ENCODE data around the gene IZUMO4.

IZUMO4 gene

DNA sequence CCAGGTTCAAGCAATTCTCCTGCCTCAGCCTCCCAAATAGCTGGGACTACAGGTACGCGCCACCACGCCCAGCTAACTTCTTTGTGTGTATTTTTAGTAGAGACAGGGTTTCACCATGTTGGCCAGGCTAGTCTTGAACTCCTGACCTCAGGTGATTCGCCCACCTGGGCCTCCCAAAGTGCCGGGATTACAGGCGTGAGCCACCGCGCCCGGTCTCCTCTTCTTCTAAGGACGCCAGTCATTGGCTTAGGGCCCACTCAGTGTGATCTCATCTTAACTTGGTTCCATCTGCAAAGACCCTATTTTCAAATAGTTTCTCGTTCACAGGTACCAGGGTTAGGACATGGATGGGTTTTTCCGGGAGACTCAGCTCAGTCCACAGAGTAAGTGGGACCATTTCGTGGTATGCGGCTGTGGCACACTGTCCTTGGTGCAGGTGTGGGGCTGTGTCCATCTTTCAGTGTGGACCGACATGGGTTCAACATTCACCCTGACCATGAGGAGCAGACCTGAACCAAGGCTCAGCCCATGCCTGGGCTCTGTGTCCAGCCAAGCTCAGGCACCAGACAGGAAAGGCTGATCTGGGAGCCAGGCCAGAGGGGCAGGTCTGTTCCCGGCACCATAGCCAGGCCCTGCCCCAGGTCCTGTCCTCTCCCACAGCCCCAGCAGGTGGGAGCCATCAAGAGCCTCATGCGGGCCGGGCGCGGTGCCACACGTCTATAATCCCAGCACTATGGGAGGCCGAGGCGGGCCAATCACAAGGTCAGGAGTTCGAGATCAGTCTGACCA is 42.9 kb upstream of the IZUMO4 start:
- no peaks in the 10 kb centered on the region for H3K27me3 Mint-ChIP-seq
- no peaks in the 10 kb centered on the region for H3K9me3 Mint-ChIP-seq
- peak overlapping the region; percentile 92 for H3K27ac Mint-ChIP-seq (ENCODE audit: low read depth)
- H3K4me1 Mint-ChIP-seq = peaks cover 37% of the 10 kb centered on the region
- no peak overlapping the region for H3K4me3 Mint-ChIP-seq
- ATAC-seq (replicated peaks; ENCODE audit: extremely low read depth, poor library complexity, severe bottlenecking) = no peak
- DNase-seq (ENCODE audit: low spot score in 2 of 2) = no peak
- peaks cover 27% of the 10 kb centered on the region for H3K36me3 Mint-ChIP-seq (ENCODE audit: insufficient read depth)

DNA sequence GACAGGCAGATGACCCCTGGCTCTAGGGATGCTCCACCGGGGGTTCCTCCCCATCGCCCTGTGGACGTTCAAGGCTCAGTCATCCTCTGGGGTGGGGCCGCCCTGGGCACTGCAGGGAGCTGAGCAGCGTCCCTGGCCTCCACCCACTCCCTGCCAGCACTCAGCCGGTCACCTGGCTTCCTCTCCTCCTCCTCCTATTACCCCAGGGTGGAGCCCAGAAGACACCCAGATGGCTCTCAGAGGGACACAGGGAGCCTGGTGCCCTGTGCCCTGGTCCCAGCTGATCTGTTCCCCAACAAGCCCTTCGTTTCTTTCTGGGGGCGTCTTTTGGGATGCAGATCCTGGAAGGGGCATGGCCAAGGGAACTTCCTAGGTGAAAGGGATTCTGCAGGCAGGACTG is 42.0 kb upstream of the IZUMO4 start:
- Mint-ChIP-seq H3K9me3 (no peaks in the 10 kb centered on the region), H3K36me3 (ENCODE audit: insufficient read depth) (peaks cover 20% of the 10 kb centered on the region), H3K27ac (ENCODE audit: low read depth) (peak overlapping the region; percentile 78), H3K27me3 (no peaks in the 10 kb centered on the region), H3K4me1 (peaks cover 35% of the 10 kb centered on the region), H3K4me3 (no peak overlapping the region)
- DNase-seq (ENCODE audit: low spot score in 2 of 2) (no peak), ATAC-seq (replicated peaks; ENCODE audit: extremely low read depth, poor library complexity, severe bottlenecking) (no peak)

DNA sequence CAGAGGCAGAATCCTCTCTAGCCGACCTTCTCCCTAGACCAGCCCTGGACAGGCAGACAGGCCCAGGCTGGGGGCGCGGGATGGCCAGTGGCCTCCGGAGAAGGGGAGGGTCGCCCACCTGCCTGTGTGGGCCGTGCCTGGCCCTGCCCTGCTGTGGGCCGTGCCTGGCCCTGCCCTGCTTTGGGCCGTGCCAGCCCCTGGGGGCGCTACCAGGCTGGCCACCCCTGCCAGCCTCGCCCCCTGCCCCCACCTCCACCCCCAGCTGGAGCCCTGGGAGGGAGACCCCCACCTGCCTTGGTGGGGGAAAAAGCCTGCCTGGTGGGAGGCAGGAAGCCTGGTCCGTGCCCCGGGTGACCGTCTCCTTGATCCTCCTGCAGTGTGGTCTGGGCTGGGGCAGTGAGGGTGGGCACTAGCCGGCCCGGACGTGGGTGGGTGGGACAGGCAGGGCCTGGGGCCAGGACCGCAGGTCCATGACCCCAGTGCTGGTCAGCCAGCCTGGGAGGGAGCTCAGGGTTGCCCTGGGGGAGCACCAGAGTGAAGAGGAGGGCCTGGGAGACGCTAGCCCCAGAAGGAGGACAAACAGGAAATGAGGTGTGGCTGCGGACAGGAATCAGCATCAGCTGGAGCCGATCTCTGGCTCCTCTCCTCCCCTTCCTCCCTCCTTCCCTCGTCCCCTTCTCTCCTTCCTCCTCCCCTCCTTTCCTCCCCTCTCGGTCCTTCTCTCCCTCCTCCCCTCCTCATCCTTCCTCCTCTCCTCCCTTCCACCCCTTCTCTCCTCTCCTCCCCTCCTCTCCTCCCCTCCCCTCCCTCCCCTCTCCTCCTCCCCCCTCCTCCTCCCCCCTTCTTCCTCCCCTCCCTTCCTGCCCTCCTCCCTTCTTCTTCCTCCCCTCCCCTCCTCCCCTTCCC is 40.5 kb upstream of the IZUMO4 start:
- Mint-ChIP-seq H3K4me3 (peak overlapping the region; percentile 54), H3K9me3 (no peaks in the 10 kb centered on the region)
- DNase-seq (ENCODE audit: low spot score in 2 of 2) = no peak

GRCh38 chr19:2056837-2057192 is 39.9 kb upstream of the IZUMO4 start:
- ATAC-seq (replicated peaks; ENCODE audit: extremely low read depth, poor library complexity, severe bottlenecking) (no peak), DNase-seq (ENCODE audit: low spot score in 2 of 2) (no peak)
- H3K27me3 Mint-ChIP-seq = no peaks in the 10 kb centered on the region
- H3K4me3 Mint-ChIP-seq = peak overlapping the region; percentile 54
- peaks cover 15% of the 10 kb centered on the region for H3K36me3 Mint-ChIP-seq (ENCODE audit: insufficient read depth)
- H3K9me3 Mint-ChIP-seq = no peaks in the 10 kb centered on the region
- H3K4me1 Mint-ChIP-seq = peaks cover 35% of the 10 kb centered on the region
- peak overlapping the region; percentile 80 for H3K27ac Mint-ChIP-seq (ENCODE audit: low read depth)

More for the DNA sequence above, 40.5 kb upstream of the IZUMO4 start:
- Mint-ChIP-seq H3K4me1 (peaks cover 42% of the 10 kb centered on the region), H3K27ac (ENCODE audit: low read depth) (peak overlapping the region; percentile 80), H3K36me3 (ENCODE audit: insufficient read depth) (peaks cover 18% of the 10 kb centered on the region), H3K27me3 (no peaks in the 10 kb centered on the region)
- no peak for ATAC-seq (replicated peaks; ENCODE audit: extremely low read depth, poor library complexity, severe bottlenecking)

DNA sequence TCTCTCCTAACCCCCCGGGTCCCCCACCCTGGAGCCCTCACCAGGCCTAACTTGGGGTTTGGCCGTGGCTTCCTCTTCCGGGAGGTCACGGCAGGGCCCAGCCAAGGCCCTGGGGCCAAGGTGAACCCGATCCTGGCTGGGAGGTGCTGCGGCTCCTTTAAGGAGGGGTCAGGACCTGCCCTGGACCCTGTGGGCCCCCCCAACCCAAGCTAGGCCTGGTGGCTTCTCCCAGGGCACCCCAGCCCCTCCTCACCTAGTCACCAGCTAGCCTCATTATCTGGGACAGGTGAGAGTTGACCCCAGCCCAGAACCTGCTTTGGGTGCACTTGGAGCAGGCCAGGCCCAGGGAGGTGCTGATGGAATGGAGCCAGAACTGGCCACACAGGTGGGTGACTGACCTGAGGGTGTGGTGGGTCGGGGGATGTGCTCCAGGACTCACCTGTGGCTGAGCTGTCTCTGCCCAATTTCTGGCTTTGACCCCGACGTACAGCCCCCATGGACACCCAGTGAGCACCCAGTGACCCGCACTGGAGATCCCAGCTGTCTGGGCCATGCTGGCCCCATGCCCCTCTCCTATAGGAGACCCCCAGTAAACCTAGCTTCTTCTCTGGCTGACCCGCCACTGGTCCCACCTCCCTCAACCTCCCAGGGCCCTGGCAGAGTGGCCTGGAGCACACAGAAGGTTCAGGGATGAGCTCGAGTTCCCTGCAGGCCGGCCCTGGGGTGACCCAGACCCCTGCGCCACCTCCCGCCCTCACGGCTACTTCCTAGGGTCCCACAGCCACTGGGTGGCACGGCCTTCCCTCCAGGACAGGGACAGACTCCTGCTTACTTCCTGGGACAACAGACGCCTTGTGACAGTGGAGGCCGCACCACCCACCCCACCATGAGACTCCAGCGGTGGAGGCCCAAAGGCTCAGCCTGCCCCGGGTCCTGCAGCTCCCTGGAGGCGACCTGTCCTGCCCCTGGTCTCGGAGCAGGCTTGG is 38.9 kb upstream of the IZUMO4 start:
- ATAC-seq (replicated peaks; ENCODE audit: extremely low read depth, poor library complexity, severe bottlenecking) (no peak), DNase-seq (ENCODE audit: low spot score in 2 of 2) (no peak)
- Mint-ChIP-seq H3K27me3 (no peaks in the 10 kb centered on the region), H3K4me1 (peaks cover 34% of the 10 kb centered on the region), H3K27ac (ENCODE audit: low read depth) (peak overlapping the region; percentile 80), H3K36me3 (ENCODE audit: insufficient read depth) (peaks cover 11% of the 10 kb centered on the region), H3K9me3 (no peaks in the 10 kb centered on the region), H3K4me3 (peak overlapping the region; percentile 54)

DNA sequence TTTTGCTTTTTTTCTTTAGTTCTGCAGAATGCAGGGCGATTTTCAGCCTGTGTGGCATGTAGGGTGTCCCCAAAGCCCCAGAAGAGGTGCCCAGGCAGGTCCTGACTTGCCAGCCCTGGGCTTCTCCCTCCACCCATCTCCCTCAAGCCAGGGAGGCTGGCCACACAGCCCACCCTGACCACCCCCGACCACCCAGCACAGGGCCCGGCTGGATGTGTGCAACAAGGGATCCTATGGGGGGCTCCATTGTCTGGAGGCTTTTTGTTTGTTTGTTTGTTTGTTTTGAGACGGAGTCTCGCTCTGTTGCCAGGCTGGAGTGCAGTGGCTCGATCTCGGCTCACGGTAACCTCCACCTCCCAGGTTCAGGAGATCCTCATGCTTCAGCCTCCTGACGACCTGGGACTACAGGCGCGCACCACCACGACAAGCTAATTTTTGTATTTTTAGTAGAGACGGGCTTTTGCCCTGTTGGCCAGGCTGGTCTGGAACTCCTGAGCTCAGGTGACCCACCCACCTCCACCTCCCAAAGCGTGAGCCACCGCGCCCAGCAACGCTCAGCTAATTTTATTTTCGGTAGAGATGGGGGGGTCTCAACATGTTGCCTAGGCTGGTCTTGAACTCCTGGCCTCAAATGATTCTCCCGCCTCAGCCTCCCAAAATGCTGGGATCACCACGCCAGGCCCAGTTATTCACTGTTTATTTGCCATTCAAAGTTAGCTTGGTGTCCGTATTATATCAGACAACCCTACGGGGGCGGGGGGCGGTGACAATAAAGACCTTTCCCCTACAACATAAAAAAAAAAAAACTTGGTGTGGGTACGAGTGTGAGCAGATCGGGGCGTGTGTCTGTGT is 37.9 kb upstream of the IZUMO4 start:
- no peak for ATAC-seq (replicated peaks; ENCODE audit: extremely low read depth, poor library complexity, severe bottlenecking)
- DNase-seq (ENCODE audit: low spot score in 2 of 2) = no peak
- Mint-ChIP-seq H3K27me3 (no peaks in the 10 kb centered on the region), H3K27ac (ENCODE audit: low read depth) (peak overlapping the region; percentile 41), H3K4me3 (peak overlapping the region; percentile 31), H3K9me3 (no peaks in the 10 kb centered on the region), H3K36me3 (ENCODE audit: insufficient read depth) (peaks cover 11% of the 10 kb centered on the region), H3K4me1 (peaks cover 35% of the 10 kb centered on the region)

DNA sequence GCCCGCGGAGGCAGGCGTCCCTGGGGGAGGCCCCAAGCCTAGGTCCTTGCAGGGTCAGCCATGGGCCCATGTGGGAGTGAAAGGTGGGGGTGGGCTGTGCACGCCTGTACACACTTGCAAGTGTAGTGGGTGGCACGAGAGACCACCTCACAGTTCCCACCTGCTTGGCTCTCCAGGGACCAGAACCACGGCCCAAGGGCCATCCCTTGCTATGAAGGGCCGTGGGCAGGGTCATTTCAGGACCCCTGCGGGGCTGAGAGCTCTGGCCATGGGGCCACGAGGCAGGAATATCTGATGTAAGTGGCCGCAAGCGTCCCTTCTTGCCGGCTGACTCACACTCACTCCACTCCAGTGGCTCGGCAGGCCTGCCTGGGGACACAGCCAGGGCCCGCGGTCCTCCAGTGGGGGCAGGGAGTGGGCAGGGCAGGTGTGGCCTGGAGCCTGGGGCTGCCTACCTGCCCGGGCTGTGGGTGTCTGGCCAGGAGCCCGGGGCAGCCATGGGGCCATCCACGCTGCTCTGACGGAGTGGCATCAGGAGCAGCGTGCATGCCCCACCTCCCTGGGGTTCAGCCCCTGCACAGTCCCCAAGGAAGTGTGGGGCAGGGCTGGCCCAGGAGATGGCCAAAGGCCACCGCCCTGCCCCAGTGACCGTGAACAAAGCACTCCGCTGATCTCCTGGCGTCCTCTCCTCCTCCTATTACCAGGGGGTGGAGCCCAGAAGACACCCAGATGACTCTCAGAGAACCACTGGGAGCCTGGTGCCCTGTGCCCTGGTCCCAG is 37.1 kb upstream of the IZUMO4 start:
- no peaks in the 10 kb centered on the region for H3K9me3 Mint-ChIP-seq
- H3K27me3 Mint-ChIP-seq = no peaks in the 10 kb centered on the region
- H3K4me1 Mint-ChIP-seq = peaks cover 35% of the 10 kb centered on the region
- H3K36me3 Mint-ChIP-seq (ENCODE audit: insufficient read depth) = peaks cover 14% of the 10 kb centered on the region
- peak overlapping the region; percentile 98 for H3K27ac Mint-ChIP-seq (ENCODE audit: low read depth)
- H3K4me3 Mint-ChIP-seq = peak overlapping the region; percentile 94
- no peak for ATAC-seq (replicated peaks; ENCODE audit: extremely low read depth, poor library complexity, severe bottlenecking)
- DNase-seq (ENCODE audit: low spot score in 2 of 2) = no peak

GRCh38 chr19:2060884-2061494 is 35.7 kb upstream of the IZUMO4 start:
- no peak for DNase-seq (ENCODE audit: low spot score in 2 of 2)
- H3K4me1 Mint-ChIP-seq = peaks cover 26% of the 10 kb centered on the region
- no peaks in the 10 kb centered on the region for H3K27me3 Mint-ChIP-seq
- peak overlapping the region; percentile 98 for H3K27ac Mint-ChIP-seq (ENCODE audit: low read depth)
- H3K4me3 Mint-ChIP-seq = peak overlapping the region; percentile 94
- ATAC-seq (replicated peaks; ENCODE audit: extremely low read depth, poor library complexity, severe bottlenecking) = peak; percentile 68
- peaks cover 13% of the 10 kb centered on the region for H3K36me3 Mint-ChIP-seq (ENCODE audit: insufficient read depth)
- no peaks in the 10 kb centered on the region for H3K9me3 Mint-ChIP-seq

DNA sequence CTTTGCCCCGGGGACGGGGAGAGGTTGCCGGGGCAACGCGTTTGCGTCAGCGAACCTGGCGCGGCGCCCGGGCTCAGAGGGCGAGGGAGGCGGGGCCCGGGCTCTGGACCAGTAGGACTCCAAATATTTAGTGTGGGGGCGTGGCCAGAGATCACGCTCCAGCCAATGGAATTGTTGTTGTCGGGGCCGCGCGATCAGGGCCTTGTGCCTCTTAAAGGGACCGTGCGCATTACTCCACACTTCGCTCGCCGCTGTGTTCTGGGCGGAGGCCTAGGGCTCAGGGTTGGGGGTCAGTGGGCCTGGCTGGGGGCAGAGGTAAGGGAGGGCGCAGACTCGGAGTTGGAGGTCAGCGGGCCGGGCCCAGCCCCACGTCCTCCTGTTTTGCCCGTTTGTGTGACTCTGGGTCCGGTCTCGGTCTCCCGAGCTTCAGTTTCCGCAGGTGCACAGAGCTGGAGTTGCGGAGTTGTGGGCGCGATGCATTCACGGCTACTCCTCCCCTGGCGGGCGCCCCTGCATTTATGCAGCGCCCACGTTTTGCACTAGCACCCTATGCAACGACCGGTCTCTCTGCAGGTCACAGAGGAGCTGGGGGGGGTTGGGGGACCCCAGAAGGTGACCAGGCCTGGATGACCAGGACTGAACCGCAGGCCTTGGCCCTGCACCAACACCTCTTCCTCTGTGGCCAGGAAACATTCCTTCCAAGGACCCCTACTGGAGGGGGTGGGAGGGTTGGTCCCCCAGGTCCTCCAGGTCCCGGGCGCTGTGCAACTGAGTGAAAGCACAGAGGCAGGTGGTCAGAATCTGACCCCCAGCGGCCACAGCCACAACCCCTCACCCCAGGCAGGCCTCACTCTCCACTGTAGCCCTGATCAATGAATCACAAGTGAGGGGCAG is 35.0 kb upstream of the IZUMO4 start:
- peak; percentile 95 for ATAC-seq (replicated peaks; ENCODE audit: extremely low read depth, poor library complexity, severe bottlenecking)
- Mint-ChIP-seq H3K27ac (ENCODE audit: low read depth) (peak overlapping the region; percentile 82), H3K4me3 (peak overlapping the region; percentile 94), H3K9me3 (no peaks in the 10 kb centered on the region), H3K36me3 (ENCODE audit: insufficient read depth) (peaks cover 13% of the 10 kb centered on the region), H3K4me1 (peaks cover 26% of the 10 kb centered on the region), H3K27me3 (no peaks in the 10 kb centered on the region)
- DNase-seq (ENCODE audit: low spot score in 2 of 2) = peak; percentile 99

- H3K9me3 Mint-ChIP-seq = no peaks in the 10 kb centered on the region
- no peak for DNase-seq (ENCODE audit: low spot score in 2 of 2)
- peaks cover 13% of the 10 kb centered on the region for H3K36me3 Mint-ChIP-seq (ENCODE audit: insufficient read depth)
- peaks cover 26% of the 10 kb centered on the region for H3K4me1 Mint-ChIP-seq
- peak overlapping the region; percentile 82 for H3K27ac Mint-ChIP-seq (ENCODE audit: low read depth)
- peak overlapping the region; percentile 94 for H3K4me3 Mint-ChIP-seq
- no peaks in the 10 kb centered on the region for H3K27me3 Mint-ChIP-seq
- no peak for ATAC-seq (replicated peaks; ENCODE audit: extremely low read depth, poor library complexity, severe bottlenecking)
These were observed 34.4 kb upstream of the IZUMO4 start for GRCh38 chr19:2062389-2062729.
